Measurements from ENCODE around the gene AKAP1.

Gene AKAP1

GRCh38 chr17:57106836-57107497, 21.9 kb downstream of the AKAP1 start:
- DNase-seq, result no peak

DNA sequence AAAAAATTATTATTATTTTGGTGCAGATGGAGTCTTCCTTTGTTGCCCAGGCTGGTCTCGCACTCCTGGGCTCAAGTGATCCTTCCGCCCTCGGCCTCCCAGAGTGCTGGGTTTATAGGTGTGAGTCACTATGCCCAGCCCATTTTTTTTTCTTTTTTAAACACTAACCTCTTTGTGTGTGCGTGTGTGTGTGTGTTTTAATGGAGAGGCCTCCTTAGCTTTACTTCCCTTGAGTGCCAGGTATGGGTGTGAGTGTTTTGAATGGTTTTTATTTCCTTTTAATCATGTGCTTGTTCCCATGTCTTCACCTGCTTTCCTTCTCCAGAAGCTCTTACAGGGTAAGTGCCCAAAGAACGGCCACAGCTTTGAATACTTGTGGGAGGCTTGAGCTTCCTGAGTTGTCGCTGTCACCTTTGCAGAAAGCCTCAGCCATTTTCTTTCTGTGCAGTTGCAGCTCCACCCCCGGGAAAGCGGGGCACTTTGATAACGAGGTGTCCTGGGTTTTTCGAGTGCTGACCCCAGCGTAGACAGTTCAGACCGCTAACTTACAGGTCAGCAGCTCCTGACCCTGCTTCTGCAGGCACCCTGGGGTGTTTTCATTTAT, 22.6 kb downstream of the AKAP1 start:
- no peak for DNase-seq

DNA sequence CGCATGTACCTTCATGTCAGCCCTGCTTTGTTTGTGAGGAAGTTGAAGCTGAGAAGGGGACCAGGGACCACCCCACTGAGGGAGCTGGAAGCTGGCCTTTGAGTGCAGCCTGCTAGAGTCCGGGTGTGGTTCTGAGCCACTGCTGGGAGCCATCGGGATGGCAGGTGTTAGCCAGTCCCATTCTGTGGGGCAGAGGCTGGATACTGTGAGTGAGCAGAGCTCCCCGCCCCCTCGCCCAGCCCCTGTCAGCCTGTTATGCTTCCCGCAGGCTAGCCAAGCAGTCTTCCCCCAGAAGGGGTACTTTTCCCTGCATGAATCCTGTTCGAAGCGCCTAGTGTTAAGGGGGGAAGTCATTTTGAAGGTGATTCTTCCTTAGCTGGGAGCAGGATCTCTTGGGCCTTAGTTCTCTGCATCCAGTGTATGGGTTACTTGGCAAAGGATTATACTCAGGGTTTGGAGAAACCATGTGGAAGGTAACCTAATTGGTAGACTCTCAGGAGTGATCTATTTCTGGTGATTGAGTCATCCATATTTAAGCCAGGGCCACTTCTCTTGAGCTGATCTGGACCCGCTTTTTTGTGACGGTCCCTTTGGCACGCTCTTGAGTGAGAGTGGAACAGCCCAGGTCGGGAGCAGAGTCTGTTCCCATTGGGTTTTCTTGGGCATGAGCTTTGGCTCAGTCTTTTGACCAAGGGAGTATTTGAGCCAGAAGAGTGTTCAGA, 23.8 kb downstream of the AKAP1 start:
- DNase-seq, result no peak

- no peak for DNase-seq
Measured at GRCh38 chr17:57109393-57110151, 24.5 kb downstream of the AKAP1 start.

GRCh38 chr17:57110152-57110542, 25.1 kb downstream of the AKAP1 start:
- no peak for DNase-seq

DNA sequence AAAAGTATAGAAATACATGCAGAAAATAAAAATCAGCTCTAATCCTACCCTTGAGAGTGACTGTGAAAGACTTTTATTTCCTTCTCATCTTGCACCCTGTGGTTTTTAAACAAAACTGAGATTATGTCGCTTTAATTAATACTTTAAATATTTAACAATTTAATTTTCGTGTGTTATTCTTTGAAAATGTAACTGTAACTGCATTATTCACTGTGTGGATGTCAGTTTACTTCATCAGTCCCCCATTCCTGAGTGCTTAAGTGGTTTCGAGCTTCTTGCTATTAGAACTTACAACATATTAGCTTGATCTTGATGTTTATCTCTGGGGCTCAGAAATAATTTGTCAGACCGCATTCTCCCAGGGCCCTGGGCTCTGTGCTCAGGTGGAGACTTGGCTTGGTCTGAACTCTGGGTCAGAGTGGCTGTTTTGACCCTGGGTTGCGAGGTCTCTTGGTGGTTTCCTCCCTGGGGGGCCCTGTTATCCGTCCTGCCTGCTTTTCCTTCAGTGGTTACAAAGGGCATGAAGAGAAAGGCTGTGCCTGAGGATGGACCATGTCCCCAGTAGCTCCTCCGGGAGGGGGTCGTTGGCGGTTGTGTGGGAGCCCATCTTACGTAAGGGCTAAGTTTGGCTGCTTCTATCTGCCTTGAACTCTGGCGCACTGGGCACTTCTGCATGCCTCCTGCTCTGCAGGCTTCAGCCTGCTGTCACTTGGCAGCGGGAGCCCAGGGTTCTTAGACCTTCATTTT, 25.7 kb downstream of the AKAP1 start:
- DNase-seq, result no peak

GRCh38 chr17:57111386-57111785, 26.3 kb downstream of the AKAP1 start:
- DNase-seq, result no peak

DNA sequence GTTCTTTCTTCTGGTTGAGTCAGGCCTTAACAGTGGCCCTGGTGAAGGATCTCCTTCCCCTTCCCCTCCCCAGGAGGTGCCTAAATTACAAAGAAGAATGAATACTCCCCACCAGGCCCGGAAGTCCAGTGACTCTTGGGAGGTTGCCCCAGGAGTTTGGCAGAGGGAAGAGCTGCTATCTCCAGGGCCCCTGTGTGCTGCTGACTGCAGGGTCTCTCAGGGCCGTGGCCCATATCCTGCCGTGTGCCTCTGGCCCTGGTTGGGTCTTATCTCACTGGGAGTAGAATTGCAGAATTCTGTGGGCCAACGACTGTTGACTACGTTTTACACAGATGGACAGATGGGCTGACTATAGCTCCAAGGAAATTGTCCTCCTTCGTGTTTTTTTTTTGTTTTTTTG, 28.0 kb downstream of the AKAP1 start:
- no peak for DNase-seq

GRCh38 chr17:57113656-57114055, 28.6 kb downstream of the AKAP1 start:
- DNase-seq, result no peak

- peak in 4 of 5 experiments; percentile 31 to 52 (median 44) for DNase-seq
Measured at GRCh38 chr17:57114085-57114673, 29.1 kb downstream of the AKAP1 start.

GRCh38 chr17:57115377-57115776, 30.3 kb downstream of the AKAP1 start:
- DNase-seq, result no peak

GRCh38 chr17:57115916-57116315, 30.9 kb downstream of the AKAP1 start:
- no peak for DNase-seq

DNA sequence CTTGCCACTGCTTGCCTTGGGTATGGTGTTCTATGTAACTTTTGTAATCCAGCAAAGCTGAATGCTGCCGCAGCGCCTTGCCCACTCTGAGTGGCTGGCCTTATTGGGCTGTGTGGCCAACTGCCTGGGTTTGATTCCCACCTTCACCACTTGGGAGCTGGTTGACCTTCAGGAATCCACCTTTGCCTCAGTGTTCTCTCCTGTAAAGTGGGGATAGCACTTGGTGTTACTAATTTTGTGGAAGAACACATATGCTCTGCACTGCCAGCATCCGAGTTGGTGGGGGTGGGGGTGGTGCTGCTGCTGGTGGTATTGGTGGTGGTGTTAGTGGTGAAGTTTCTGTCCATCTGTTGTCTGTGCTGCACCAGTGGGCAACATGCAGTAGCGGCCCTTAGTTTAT, 32.8 kb downstream of the AKAP1 start:
- DNase-seq, result no peak

DNA sequence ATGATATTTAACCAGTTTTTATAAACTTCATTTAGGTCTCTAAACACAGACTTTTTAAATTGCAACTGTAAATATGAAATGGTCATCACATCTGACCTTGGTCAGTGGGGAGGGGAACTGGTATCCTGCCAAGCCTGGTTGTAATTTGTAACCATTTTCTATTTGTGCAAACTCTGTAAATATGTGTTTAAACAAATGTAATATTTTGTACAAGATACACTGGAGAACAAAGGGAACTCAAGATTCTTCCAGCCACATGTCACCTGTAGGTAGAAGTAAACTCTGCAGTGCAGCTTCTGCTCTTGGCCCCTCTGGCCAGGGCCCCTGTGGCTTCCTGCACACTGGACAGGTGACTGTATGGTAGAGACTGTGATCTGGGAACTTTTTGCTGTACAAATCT, 35.8 kb downstream of the AKAP1 start:
- DNase-seq, result no peak

DNA sequence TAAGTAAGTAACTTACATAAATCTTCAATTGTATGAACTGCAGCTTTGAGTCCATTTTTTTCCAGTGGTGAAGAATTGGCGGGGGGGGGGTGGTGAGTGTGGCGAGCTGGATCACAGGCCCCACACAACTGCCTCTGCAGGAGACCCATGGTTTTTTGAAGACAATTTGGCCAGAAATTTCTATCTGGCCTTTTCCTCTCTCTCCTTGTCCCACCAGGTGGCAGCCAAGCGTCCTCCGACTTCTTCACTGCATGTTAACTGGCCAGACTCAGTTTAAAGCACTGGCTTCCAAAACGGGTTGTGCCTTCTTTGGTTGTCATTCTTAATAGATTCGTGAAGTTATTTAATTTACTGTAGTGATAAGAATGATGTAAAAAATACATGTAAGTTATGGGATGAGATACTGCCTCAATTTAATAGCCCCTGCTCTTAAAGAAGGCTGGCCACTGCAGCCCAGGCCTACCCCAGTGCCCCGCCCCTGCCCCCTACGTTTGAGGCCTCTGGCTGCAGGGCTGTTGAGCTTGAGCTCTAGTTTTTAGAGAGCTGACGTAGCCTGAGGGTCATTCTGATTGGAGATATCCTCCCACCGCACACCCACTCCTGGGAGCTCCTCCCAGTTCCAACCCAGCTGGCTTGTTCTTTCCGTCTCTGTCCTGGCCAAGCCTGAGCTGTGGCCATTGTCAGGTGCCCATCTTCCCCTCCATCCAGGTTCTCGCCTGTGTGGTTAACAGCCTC, 36.4 kb downstream of the AKAP1 start:
- DNase-seq, result no peak

- no peak for DNase-seq
Measured at GRCh38 chr17:57124053-57124452, 39.0 kb downstream of the AKAP1 start.

DNA sequence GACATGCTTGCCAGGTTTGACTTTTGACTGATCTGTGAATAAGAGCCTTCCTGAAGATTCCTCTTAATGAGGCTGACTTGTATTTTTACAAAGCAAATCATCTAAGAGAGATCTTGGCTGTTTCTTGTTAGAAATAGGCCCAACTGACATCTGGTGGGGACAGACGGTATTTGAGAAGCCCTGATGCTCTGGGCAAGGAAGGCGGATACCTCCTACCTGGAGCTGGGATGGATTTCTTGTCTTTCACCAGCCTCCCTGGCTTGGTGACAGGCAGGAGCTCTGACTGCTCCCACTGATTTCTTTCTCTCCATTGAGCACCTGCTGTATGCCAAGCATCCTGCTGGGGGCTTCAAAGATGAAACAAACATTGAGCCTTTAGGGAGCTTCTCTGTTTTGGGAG, 40.4 kb downstream of the AKAP1 start:
- DNase-seq, result no peak

DNA sequence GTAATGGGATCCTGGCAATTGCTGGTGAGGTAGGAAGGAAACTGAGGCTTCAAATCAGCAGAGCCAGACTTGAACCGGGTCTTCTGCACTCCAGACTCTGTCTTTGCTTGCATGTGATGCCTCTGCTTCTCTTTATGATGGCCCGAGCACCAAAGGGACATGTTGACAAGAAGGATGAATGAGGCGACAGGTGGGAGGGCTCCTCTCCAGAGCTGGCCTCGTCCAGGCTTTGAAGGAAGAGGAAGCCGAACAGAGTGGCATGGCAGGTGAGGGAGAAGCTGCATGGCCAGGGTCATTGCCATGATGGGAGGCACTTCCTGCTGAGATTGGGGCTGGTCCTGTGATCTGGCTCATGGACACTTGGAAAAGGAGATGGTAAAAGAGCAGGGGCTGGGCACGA, 40.8 kb downstream of the AKAP1 start:
- no peak for DNase-seq

DNA sequence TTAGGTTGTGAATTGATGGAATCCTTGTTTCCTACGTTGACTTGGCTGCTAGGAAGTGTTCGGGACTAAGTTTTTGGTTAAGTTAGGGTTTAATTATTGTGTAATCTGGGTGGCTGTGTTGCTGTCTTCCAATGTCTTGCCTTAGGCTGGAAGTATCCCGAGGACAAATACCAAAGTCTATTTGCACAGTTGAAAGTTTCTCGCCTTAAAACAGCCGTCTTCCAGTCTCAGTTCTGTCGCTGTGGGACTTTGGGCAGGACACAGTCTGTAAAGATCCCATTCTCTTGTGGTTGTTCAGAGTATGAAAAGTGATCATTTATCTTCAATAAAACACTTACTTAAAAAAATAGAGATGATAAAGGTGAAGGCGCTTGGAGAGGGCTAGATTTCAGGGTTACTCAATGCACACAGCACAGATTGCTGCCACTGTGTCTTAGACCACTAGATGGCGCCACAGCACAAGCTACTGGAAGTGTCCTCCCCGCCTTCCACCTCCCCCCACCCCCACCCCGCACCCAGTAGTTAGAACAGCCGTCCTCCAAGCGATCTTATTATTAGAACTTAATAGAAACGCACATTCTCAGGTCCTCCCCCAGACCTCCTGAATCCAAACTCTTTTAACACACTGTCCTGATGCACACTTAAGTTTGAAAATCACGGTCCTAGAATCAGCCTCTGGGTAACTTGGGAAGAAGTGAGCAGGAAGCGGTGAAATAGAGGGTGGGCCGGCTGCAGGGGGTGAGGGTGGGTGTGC, 45.8 kb downstream of the AKAP1 start:
- DNase-seq, result peak; percentile 44 to 77 (median 75)

GRCh38 chr17:57132663-57133062, 47.6 kb downstream of the AKAP1 start:
- DNase-seq, result no peak

GRCh38 chr17:57133486-57133885, 48.4 kb downstream of the AKAP1 start:
- DNase-seq, result no peak

All from T-helper 2 cell (primary cell).